Chondrocyte (in vitro differentiated cells): ENCODE results near the gene IER5. TPM values are rescaled to one million over a fixed set of nuclear protein-coding genes. Genes with fewer than 3 reads are reported as not detected.

ENCODE experiments used
- DNase-seq: peaks from one replicate; pipeline ENCODE4 v3.0.0; 2021; ENCODE audit warnings: mixed read lengths, low spot score
- H3K27ac Mint-ChIP-seq: one replicate; pipeline ENCODE4 v1.8.0; 2021; ENCODE audit warnings: mild to moderate bottlenecking, moderate library complexity, mixed read lengths; ENCODE audit not compliant: unreplicated experiment
- H3K27me3 Mint-ChIP-seq: 2 replicates; pipeline ENCODE4 v1.8.0; 2021; ENCODE audit warnings: low read depth, mixed read lengths
- H3K36me3 Mint-ChIP-seq: 2 replicates; pipeline ENCODE4 v1.8.0; 2021; ENCODE audit warnings: low read depth, mixed read lengths
- H3K4me1 Mint-ChIP-seq: 2 replicates; pipeline ENCODE4 v1.8.0; 2021; ENCODE audit warnings: low read depth, mild to moderate bottlenecking, mixed read lengths
- H3K4me3 Mint-ChIP-seq: one replicate; pipeline ENCODE4 v1.8.0; 2021; ENCODE audit warnings: mild to moderate bottlenecking, moderate library complexity, mixed read lengths; ENCODE audit not compliant: unreplicated experiment
- H3K9me3 Mint-ChIP-seq: 2 replicates; pipeline ENCODE4 v1.8.0; 2021; ENCODE audit warnings: low read depth, mixed read lengths
- total RNA-seq: library from RNA; stranded (reverse); gene quantifications from 3 replicates; pipeline ENCODE4 v1.2.1, GENCODE V29; 2021
- TF ChIP-seq, protein P1 (sequence below): fragments of 200-600 bp; sonication (generic); IDR thresholded peaks from 2 replicates; pipeline ENCODE4 v1.5.0; 2021; ENCODE audit warnings: antibody characterized with exemption, mild to moderate bottlenecking, moderate library complexity

IER5 gene
- total RNA-seq, 1 donor from 2014 or later, result 15.6 TPM

DNA sequence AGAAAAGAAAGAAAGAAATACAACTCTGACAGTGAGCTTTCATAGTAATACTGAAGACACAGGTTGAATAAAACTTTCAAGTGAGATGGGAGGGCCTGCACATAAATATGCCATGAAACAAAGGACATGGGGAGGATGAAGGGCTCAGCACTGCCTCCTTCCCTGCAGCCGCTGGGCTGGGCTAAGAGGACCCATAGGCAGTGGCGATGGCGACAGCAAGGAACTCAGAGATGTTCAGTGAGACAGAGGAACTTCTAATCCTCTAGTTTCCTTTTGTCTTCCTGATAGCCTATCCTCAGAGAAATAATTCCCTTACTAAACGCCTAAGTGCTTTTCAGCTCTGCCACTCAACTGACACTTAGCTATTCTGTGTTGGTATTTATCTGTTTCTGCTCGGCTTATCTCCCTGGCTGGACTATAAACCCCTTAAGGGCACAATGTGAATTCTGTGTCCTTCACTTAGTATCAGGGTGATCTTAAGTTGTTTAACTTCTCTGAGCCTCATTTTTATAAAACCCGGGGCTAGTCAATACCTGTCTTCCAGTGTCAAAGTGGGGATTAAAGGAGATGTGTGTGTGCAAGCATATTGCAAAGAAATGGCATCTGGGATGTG lies 24.4 kb upstream of the IER5 start:
- peaks cover 4% of the 10 kb centered on the region for H3K9me3 Mint-ChIP-seq
- DNase-seq, result no peak
- peaks cover 3% of the 10 kb centered on the region for H3K36me3 Mint-ChIP-seq
- no peak overlapping the region for H3K4me3 Mint-ChIP-seq
- no peaks in the 10 kb centered on the region for H3K4me1 Mint-ChIP-seq
- H3K27me3 Mint-ChIP-seq, result no peaks in the 10 kb centered on the region
- TF ChIP-seq, protein P1, sequence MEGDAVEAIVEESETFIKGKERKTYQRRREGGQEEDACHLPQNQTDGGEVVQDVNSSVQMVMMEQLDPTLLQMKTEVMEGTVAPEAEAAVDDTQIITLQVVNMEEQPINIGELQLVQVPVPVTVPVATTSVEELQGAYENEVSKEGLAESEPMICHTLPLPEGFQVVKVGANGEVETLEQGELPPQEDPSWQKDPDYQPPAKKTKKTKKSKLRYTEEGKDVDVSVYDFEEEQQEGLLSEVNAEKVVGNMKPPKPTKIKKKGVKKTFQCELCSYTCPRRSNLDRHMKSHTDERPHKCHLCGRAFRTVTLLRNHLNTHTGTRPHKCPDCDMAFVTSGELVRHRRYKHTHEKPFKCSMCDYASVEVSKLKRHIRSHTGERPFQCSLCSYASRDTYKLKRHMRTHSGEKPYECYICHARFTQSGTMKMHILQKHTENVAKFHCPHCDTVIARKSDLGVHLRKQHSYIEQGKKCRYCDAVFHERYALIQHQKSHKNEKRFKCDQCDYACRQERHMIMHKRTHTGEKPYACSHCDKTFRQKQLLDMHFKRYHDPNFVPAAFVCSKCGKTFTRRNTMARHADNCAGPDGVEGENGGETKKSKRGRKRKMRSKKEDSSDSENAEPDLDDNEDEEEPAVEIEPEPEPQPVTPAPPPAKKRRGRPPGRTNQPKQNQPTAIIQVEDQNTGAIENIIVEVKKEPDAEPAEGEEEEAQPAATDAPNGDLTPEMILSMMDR, result no peak
- H3K27ac Mint-ChIP-seq, result no peak overlapping the region

DNA sequence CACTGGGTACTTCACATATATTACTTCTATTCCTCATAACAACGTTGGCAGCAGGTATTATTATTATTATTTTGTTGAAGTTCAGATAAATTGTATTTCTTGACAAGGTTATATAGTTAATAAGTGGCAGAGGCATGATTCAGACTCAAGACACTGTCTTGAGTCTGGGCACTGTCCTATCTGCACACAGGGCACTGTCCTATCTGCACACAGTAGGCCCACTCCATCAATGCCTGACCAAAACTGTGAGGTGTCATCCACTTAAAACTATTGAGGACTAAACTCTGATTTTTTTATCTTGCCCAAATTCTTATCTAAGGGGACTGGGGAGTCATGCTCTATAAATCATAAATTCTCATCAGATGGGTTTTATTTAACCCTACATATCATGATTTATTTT lies 23.8 kb upstream of the IER5 start:
- Mint-ChIP-seq H3K27ac (no peak overlapping the region), H3K4me1 (no peaks in the 10 kb centered on the region), H3K27me3 (no peaks in the 10 kb centered on the region), H3K36me3 (peaks cover under 1% of the 10 kb centered on the region), H3K4me3 (no peak overlapping the region), H3K9me3 (peaks cover under 1% of the 10 kb centered on the region)
- TF ChIP-seq, protein P1, result no peak
- DNase-seq, result no peak

DNA sequence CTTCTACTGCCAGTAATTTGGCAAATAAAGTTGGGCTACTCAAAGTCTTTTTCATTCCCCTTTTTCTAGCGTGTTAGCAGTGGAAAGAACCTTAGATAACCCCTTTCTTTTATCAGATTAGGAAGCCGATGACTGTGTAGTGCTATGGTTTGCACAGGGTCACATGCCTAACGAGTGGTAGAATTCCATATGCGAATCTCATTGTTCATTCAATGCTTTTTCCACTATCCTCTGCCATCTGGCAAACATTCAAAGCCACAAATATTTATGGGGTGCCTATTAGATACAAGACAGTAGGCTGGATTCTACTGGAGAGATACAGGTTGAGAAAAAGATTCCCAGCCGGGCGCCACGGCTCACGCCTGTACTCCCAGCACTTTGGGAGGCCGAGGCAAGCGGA lies 14.9 kb upstream of the IER5 start:
- H3K4me1 Mint-ChIP-seq, result peaks cover 19% of the 10 kb centered on the region
- no peaks in the 10 kb centered on the region for H3K36me3 Mint-ChIP-seq
- no peak for DNase-seq
- H3K27ac Mint-ChIP-seq, result no peak overlapping the region
- H3K4me3 Mint-ChIP-seq, result no peak overlapping the region
- TF ChIP-seq, protein P1, result no peak
- H3K9me3 Mint-ChIP-seq, result peaks cover 2% of the 10 kb centered on the region
- no peaks in the 10 kb centered on the region for H3K27me3 Mint-ChIP-seq

DNA sequence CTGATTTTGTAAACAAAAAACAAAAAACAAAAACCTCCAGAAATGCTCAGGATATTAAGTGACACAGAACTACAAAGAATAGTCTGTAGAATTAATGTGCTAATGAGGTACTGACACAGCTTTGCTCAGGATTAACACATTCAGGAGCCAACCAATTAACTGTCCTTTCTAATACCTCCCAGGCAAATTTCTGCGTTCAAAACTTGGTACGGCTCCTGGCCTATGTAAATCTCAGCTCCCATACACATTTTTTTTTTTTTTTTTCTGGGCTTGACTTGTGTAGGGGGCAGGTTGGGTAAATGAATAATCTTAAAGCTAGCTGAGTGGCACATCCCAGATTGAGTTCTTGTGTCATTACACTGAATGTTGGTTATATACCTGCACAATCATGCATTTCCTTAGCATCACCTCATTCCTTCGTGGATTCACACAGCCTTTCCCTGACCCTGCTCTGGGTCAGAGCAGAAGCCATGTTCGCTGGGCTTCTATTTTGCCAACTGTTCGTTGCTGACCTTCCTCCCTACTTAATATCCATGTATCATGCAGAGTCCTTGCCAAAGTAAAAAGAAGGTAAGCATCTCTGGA lies 12.6 kb upstream of the IER5 start:
- Mint-ChIP-seq H3K27ac (no peak overlapping the region), H3K4me1 (peaks cover 25% of the 10 kb centered on the region), H3K36me3 (no peaks in the 10 kb centered on the region), H3K9me3 (peaks cover 2% of the 10 kb centered on the region), H3K27me3 (no peaks in the 10 kb centered on the region), H3K4me3 (no peak overlapping the region)
- TF ChIP-seq, protein P1, result no peak
- DNase-seq, result no peak

DNA sequence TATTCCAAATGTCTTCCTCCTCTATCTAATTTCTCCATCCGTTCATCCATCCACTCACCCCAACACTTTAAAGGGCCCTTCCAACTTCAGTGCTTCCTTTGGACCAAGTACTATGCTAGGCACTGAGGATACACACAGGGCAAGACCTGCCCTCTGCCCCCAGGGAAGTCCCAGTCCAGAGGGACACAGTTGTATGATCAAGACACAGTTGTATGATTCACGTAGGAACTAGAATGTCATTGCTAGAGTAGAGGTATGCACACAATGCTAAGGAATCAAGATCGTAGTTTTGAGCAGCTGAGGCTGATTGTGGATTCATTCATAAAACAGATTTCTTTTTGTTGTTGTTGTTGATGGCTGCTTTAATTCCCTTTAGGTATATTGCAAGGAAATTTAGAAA lies 11.6 kb upstream of the IER5 start:
- Mint-ChIP-seq H3K4me1 (peaks cover 25% of the 10 kb centered on the region), H3K27ac (no peak overlapping the region)

More for the DNA sequence above, 11.6 kb upstream of the IER5 start:
- no peaks in the 10 kb centered on the region for H3K27me3 Mint-ChIP-seq
- peaks cover 2% of the 10 kb centered on the region for H3K9me3 Mint-ChIP-seq
- H3K36me3 Mint-ChIP-seq, result no peaks in the 10 kb centered on the region
- no peak overlapping the region for H3K4me3 Mint-ChIP-seq
- TF ChIP-seq, protein P1, result no peak
- no peak for DNase-seq
